PC-3 (cell line): ENCODE data around the gene KCNN4. TPM values are rescaled to one million over a fixed set of nuclear protein-coding genes. Genes with fewer than 3 reads are reported as not detected.

Experiments used
- ATAC-seq: fragments of 200-7000 bp; cut with Tn5 transposase; 2 replicates; pipeline ENCODE4 v1.9.1; 2020; ENCODE audit warnings: mild to moderate bottlenecking, moderate library complexity
- BruUV-seq: library from RNA; stranded (reverse); fragments of 400-500 nt; replicated peaks from 2 replicates; lab custom pipeline; 2021; lab: Mats Ljungman, UMichigan
- CTCF ChIA-PET: fragments of 300-600 bp; sonication (Branson Sonifier 250); formaldehyde crosslinking; loops from one replicate; lab custom pipeline; 2022; ENCODE audit warnings: antibody characterized with exemption; lab: Charles Lee
- POLR2A ChIA-PET: fragments of 300-600 bp; sonication (Branson Sonifier 250); formaldehyde crosslinking; loops from one replicate; lab custom pipeline; 2022; ENCODE audit warnings: antibody characterized with exemption; ENCODE audit not compliant: unreplicated experiment; lab: Charles Lee
- DNase-seq: peaks from one replicate; pipeline ENCODE4 v3.0.0-alpha.2; 2015
- H2AFZ ChIP-seq: fragments of 300-600 bp; sonication (generic); 2 replicates; pipeline ENCODE4 v1.6.0; 2016; ENCODE audit warnings: antibody characterized with exemption, low read length
- H3F3A ChIP-seq: fragments of 300-600 bp; sonication (generic); one replicate; pipeline ENCODE4 v1.6.0; 2017; ENCODE audit warnings: antibody characterized with exemption, low read length, control low read depth, mild to moderate bottlenecking; ENCODE audit not compliant: unreplicated experiment
- H3K27ac ChIP-seq: fragments of 300-600 bp; sonication (generic); 2 replicates; pipeline ENCODE4 v1.5.1; 2016; ENCODE audit warnings: mild to moderate bottlenecking, low read length
- H3K27me3 ChIP-seq: fragments of 300-600 bp; sonication (generic); 2 replicates; pipeline ENCODE4 v1.6.1; 2016; ENCODE audit warnings: low read length, mixed read lengths
- H3K36me3 ChIP-seq: fragments of 300-600 bp; sonication (generic); 2 replicates; pipeline ENCODE4 v1.6.1; 2016; ENCODE audit warnings: low read depth, mixed run types, low read length, mixed read lengths
- H3K4me1 ChIP-seq: fragments of 300-600 bp; sonication (generic); 2 replicates; pipeline ENCODE4 v1.5.1; 2016; ENCODE audit warnings: low read length; ENCODE audit not compliant: insufficient read depth
- H3K4me2 ChIP-seq: fragments of 300-600 bp; sonication (generic); 2 replicates; pipeline ENCODE4 v1.6.0; 2016; ENCODE audit warnings: low read length
- H3K4me3 ChIP-seq: fragments of 300-600 bp; sonication (generic); 2 replicates; pipeline ENCODE4 v1.5.1; 2016; ENCODE audit warnings: mild to moderate bottlenecking, low read length, mixed read lengths
- H3K79me2 ChIP-seq: fragments of 300-600 bp; sonication (generic); 2 replicates; pipeline ENCODE4 v1.6.1; 2017; ENCODE audit warnings: low read length, mixed read lengths
- H3K9ac ChIP-seq: fragments of 300-600 bp; sonication (generic); 2 replicates; pipeline ENCODE4 v1.6.0; 2016; ENCODE audit warnings: mild to moderate bottlenecking, low read length
- H3K9me2 ChIP-seq: fragments of 300-600 bp; sonication (generic); replicated peaks from 2 replicates; pipeline ENCODE4 v1.6.1; 2016; ENCODE audit warnings: mixed run types, low read length, mixed read lengths
- H3K9me3 ChIP-seq: fragments of 300-600 bp; sonication (generic); 2 replicates; pipeline ENCODE4 v1.6.1; 2016; ENCODE audit warnings: low read length, mixed read lengths
- H4K20me1 ChIP-seq: fragments of 300-600 bp; sonication (generic); 2 replicates; pipeline ENCODE4 v1.6.1; 2016; ENCODE audit warnings: low read length, mixed read lengths
- CTCF ChIP-seq: fragments of 300-600 bp; sonication (generic); conservative IDR thresholded peaks from 2 replicates; pipeline ENCODE4 v1.5.1; 2017; ENCODE audit warnings: antibody characterized with exemption, low read depth, mild to moderate bottlenecking, low read length
- EZH2 ChIP-seq: fragments of 300-600 bp; sonication (generic); IDR thresholded peaks from one replicate; pipeline ENCODE4 v1.6.1; 2017; ENCODE audit warnings: antibody characterized with exemption, mild to moderate bottlenecking, low read length; ENCODE audit not compliant: unreplicated experiment
- EZH2phosphoT487 ChIP-seq: fragments of 300-600 bp; sonication (generic); IDR thresholded peaks from 2 replicates; pipeline ENCODE4 v1.6.1; 2018; ENCODE audit warnings: mild to moderate bottlenecking, antibody characterized with exemption, low read length, borderline replicate concordance
- intact Hi-C: fragments of 100-400 bp; cut with micrococcal nuclease; formaldehyde crosslinking; loops from 2 replicates; pipeline ENCODE4 v1.9.0; 2023
- total RNA-seq: library from RNA; depleted of rRNA; stranded (reverse); fragments of >200 nt; gene quantifications from 2 replicates; pipeline ENCODE4 v1.2.3, GENCODE V29; 2014

The KCNN4 gene
- total RNA-seq, 1 experiment from 2014 or later, result 45.7 TPM

- Histone ChIP-seq H3K27ac (peak overlapping the region; percentile 99; the same call in 1 of the 2 replicates), H3K27me3 (no peaks in the 10 kb centered on the region), H3K4me3 (peak overlapping the region; percentile 96; the same call in 1 of the 2 replicates), H3K9me3 (no peaks in the 10 kb centered on the region), H4K20me1 (no peaks in the 10 kb centered on the region), H3K79me2 (peaks cover 41% of the 10 kb centered on the region), H3F3A (peaks cover 3% of the 10 kb centered on the region), H3K4me2 (peak overlapping the region; percentile 94), H3K4me1 (peaks cover 47% of the 10 kb centered on the region), H3K9me2 (no peaks in the 10 kb centered on the region), H3K36me3 (peaks cover 11% of the 10 kb centered on the region; the same call in 1 of the 2 replicates), H3K9ac (no peak overlapping the region), H2AFZ (no peak overlapping the region)
- intact Hi-C loops, result no loop called here
- no TSS peak for BruUV-seq
- ChIA-PET CTCF (interaction anchor here (0.6 kb wide), 1 partner anchor 252 kb away, joined by 3 read pairs; no protein-coding TSS in a partner anchor), POLR2A (no interaction called here)
- TF ChIP-seq CTCF, result no peak
- no peak for TF ChIP-seq EZH2phosphoT487
- TF ChIP-seq EZH2, result no peak
- ATAC-seq (no peak), DNase-seq (no peak)
Observed at GRCh38 chr19:43752287-43752875, 28.4 kb downstream of the KCNN4 start.

- Histone ChIP-seq H3F3A (peaks cover 3% of the 10 kb centered on the region), H3K79me2 (peaks cover 41% of the 10 kb centered on the region), H3K4me3 (no peak overlapping the region), H3K27me3 (no peaks in the 10 kb centered on the region), H3K36me3 (peaks cover 11% of the 10 kb centered on the region; the same call in 1 of the 2 replicates), H3K27ac (no peak overlapping the region), H3K4me1 (peaks cover 40% of the 10 kb centered on the region), H4K20me1 (no peaks in the 10 kb centered on the region), H3K9ac (no peak overlapping the region), H3K9me2 (no peaks in the 10 kb centered on the region), H3K4me2 (peak overlapping the region; percentile 94; the same call in 1 of the 2 replicates), H3K9me3 (no peaks in the 10 kb centered on the region), H2AFZ (no peak overlapping the region)
- BruUV-seq, result no TSS peak
- DNase-seq (peak; percentile 34), ATAC-seq (peak; percentile 12; the same call in 1 of the 2 replicates)
- intact Hi-C loops, result no loop called here
- ChIA-PET CTCF (interaction anchor here (0.6 to 1.1 kb wide), 3 partner anchors 22 to 83 kb away, joined by 3 to 6 read pairs (median 5); no protein-coding TSS in a partner anchor), POLR2A (no interaction called here)
- TF ChIP-seq EZH2phosphoT487, result no peak
- TF ChIP-seq CTCF, result no peak
- no peak for TF ChIP-seq EZH2
Observed at GRCh38 chr19:43751466-43752220, 29.1 kb downstream of the KCNN4 start.
